ENCODE data around the gene HDHD2.
"Not testable (repeated sequence)": the region's sequence is repeated elsewhere in the genome, so short reads cannot be mapped to it uniquely, and the experiment has no call there.

The HDHD2 gene

GRCh38 chr18:47166294-47166693, 16.0 kb upstream of the HDHD2 start:
- no peak overlapping the region for H3K4me3 ChIP-seq (ENCODE audit: low read length)
- TF ChIP-seq ZNF274 (IDR thresholded peaks at IDR 0.05; ENCODE audit: low read depth, low read length) = no peak

- H3K4me3 ChIP-seq (ENCODE audit: low read length) = no peak overlapping the region
- no peak for TF ChIP-seq ZNF274 (IDR thresholded peaks at IDR 0.05; ENCODE audit: low read depth, low read length)
These were observed 12.9 kb upstream of the HDHD2 start for GRCh38 chr18:47163241-47163640.

- no peak for TF ChIP-seq ZNF274 (IDR thresholded peaks at IDR 0.05; ENCODE audit: low read depth, low read length)
- H3K4me3 ChIP-seq (ENCODE audit: low read length) = no peak overlapping the region
These were observed 10.0 kb upstream of the HDHD2 start for GRCh38 chr18:47160256-47160655.

GRCh38 chr18:47158404-47158803, 8.1 kb upstream of the HDHD2 start:
- H3K4me3 ChIP-seq (ENCODE audit: low read length) = not testable (repeated sequence)

- peak overlapping the region; percentile 81; the same call in 1 of the 2 replicates for H3K4me3 ChIP-seq (ENCODE audit: low read length)
- TF ChIP-seq ZNF274 (IDR thresholded peaks at IDR 0.05; ENCODE audit: low read depth, low read length) = no peak
These were observed 1.1 kb upstream of the HDHD2 start for GRCh38 chr18:47151439-47151838.

DNA sequence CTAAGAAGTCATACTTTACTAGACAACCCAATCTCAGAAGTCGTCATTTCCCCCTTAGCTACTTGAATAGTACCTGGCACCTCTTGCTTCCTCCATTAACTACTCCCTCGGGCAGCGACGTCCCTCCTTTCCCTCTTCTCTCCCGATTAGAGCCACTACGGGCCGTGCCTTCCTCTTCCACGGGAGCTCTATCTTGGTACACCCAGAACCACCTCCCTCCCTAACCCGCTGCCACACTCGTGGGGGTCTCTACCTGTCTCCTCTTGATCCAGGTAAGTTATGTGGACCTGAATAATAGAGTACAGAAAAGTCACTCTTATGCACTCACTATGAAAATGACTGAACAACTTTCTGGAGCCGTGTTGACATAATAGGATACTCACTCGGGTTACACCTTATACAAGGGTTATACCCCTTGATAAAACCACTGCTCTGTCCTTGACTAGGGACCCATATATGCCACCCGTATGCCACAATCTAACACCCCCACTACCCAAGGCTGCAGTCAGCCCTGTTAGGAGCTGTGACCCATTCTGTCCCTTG, 595 bp upstream of the HDHD2 start:
- no peak for TF ChIP-seq ZNF274 (IDR thresholded peaks at IDR 0.05; ENCODE audit: low read depth, low read length)

DNA sequence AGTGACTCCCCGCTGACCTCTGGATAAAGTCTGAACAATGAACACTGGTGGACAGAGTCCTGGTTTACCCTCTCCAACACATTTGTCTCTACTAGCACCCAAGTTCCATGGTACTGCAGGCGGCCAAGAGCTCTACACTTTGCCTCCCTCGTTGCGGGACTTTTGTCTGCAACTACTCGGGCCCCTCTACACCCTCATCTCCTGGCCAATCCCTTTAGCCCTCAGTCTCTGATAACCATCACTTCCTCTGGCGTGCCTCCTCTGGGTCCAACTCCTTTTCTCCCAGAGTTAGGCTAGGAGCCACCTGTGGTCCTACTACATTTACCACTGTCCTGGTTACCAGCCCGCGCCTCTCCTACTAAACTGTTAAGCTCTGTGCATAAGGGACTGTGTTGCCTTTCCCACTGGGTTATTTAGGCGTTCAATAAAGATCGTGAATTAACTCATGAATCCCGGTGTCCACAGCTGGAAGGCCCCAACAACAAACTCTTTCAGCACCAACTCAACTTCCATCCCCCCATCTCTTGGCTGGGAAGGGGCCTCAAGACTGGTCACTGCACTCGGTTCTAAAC, 757 bp downstream of the HDHD2 start:
- peak overlapping the region; percentile 81 for H3K4me3 ChIP-seq (ENCODE audit: low read length)
- TF ChIP-seq ZNF274 (IDR thresholded peaks at IDR 0.05; ENCODE audit: low read depth, low read length) = no peak

More for the DNA sequence above, 595 bp upstream of the HDHD2 start:
- H3K4me3 ChIP-seq (ENCODE audit: low read length) = peak overlapping the region; percentile 81

DNA sequence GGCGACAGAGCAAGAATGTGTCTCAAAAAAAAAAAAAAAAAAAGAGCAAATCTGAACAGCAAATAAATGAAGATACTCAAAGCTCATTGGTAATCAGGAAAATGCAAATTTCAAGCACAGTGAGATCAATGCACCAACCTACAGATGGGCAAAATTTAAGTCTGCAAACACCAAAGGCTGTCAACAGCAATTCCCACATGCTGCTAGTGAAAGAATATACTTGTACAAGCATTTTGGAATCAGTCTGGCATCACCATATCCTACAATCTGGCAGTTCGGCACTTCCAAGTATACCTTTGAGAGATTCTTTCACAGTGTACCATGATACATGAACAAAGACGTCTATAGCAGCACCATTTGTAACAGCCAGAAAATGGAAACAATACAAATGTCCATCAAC, 4.1 kb downstream of the HDHD2 start:
- TF ChIP-seq ZNF274 (IDR thresholded peaks at IDR 0.05; ENCODE audit: low read depth, low read length) = no peak
- no peak overlapping the region for H3K4me3 ChIP-seq (ENCODE audit: low read length)

DNA sequence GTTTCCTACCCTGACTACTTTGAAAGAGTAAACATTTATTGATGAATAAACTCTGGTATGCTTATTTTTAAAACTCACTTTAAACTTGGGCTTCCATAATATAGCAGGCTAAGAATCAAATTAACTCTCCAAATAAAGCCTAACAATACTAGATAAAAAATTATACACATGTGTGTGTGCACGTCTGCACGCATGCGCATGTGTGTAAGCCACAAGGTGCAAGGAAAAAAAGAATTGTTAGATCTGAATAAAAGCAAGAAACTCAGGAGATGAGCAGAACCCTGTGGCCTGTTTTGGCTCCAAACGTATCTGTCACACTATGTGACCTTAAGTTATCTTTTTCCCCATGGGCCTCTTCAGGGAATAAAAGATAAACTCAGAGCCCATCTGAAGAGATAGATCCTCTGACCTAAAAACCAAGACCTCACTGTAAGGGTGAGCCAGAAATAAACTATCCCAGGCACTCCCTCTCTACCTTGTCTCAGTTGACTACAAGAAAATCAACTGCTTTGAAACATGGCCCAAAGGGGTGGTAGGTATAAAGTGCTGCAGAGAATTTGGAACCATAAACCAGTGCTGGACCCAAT, 6.3 kb downstream of the HDHD2 start:
- no peak for TF ChIP-seq ZNF274 (IDR thresholded peaks at IDR 0.05; ENCODE audit: low read depth, low read length)
- H3K4me3 ChIP-seq (ENCODE audit: low read length) = no peak overlapping the region

GRCh38 chr18:47143153-47143552, 7.1 kb downstream of the HDHD2 start:
- H3K4me3 ChIP-seq (ENCODE audit: low read length) = no peak overlapping the region
- no peak for TF ChIP-seq ZNF274 (IDR thresholded peaks at IDR 0.05; ENCODE audit: low read depth, low read length)

- no peak overlapping the region for H3K4me3 ChIP-seq (ENCODE audit: low read length)
- TF ChIP-seq ZNF274 (IDR thresholded peaks at IDR 0.05; ENCODE audit: low read depth, low read length) = no peak
These were observed 9.0 kb downstream of the HDHD2 start for GRCh38 chr18:47141289-47141688.

GRCh38 chr18:47121146-47121545, 29.2 kb downstream of the HDHD2 start:
- TF ChIP-seq ZNF274 (IDR thresholded peaks at IDR 0.05; ENCODE audit: low read depth, low read length) = no peak
- no peak overlapping the region for H3K4me3 ChIP-seq (ENCODE audit: low read length)

GRCh38 chr18:47120428-47120827, 29.9 kb downstream of the HDHD2 start:
- TF ChIP-seq ZNF274 (IDR thresholded peaks at IDR 0.05; ENCODE audit: low read depth, low read length) = no peak
- H3K4me3 ChIP-seq (ENCODE audit: low read length) = no peak overlapping the region

- TF ChIP-seq ZNF274 (IDR thresholded peaks at IDR 0.05; ENCODE audit: low read depth, low read length) = no peak
- no peak overlapping the region for H3K4me3 ChIP-seq (ENCODE audit: low read length)
These were observed 31.3 kb downstream of the HDHD2 start for GRCh38 chr18:47118981-47119380.

DNA sequence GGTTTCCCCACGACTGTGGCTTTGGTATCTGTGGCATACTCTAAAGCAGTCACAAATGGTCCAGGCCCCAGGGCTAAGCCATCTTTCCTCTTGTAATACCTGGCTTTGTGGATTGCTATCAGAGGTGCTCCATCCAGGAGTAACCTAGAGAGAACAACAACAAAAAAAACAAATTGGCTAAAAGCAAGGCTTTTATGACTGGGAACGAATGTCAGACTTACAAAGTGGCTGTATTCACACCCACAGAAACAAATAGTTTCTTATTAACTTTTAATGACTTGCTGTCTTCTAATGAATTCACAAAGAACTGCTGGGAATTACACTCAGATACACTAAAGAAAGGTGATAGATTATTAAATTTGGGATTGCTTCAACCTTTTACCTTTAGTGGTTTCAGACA, 35.1 kb downstream of the HDHD2 start:
- H3K4me3 ChIP-seq (ENCODE audit: low read length) = no peak overlapping the region
- no peak for TF ChIP-seq ZNF274 (IDR thresholded peaks at IDR 0.05; ENCODE audit: low read depth, low read length)
